Fibroblast of lung (primary cell): Measurements from ENCODE around the gene ZDHHC4. TPM values are rescaled to one million over a fixed set of nuclear protein-coding genes. Genes with fewer than 3 reads are reported as not detected.
"Not testable (repeated sequence)": the region's sequence is repeated elsewhere in the genome, so short reads cannot be mapped to it uniquely, and the experiment has no call there.

Experiments used
- DNase-seq, 2 donors: peaks; one replicate each; pipeline versions ENCODE4 v3.0.0 to v3.0.0-alpha.2; 2010; ENCODE audit warnings: low read depth in 2 of 2
- H2AFZ ChIP-seq: 2 replicates; pipeline ENCODE4 v1.5.1; 2012; ENCODE audit warnings: low read length, control low read depth, inconsistent platforms
- H3K27ac ChIP-seq: 2 replicates; pipeline ENCODE4 v1.5.1; 2011; ENCODE audit warnings: low read length, control low read depth; ENCODE audit not compliant: insufficient read depth
- H3K27me3 ChIP-seq: 2 replicates; pipeline ENCODE4 v1.5.1; 2011; ENCODE audit warnings: mild to moderate bottlenecking, low read length; ENCODE audit not compliant: control insufficient read depth, insufficient read depth
- H3K36me3 ChIP-seq: 2 replicates; pipeline ENCODE4 v1.5.1; 2011; ENCODE audit warnings: low read length; ENCODE audit not compliant: control insufficient read depth, insufficient read depth
- H3K4me1 ChIP-seq: 2 replicates; pipeline ENCODE4 v1.5.1; 2011; ENCODE audit warnings: low read length; ENCODE audit not compliant: control insufficient read depth, insufficient read depth; ENCODE audit errors: extremely low read depth
- H3K4me2 ChIP-seq: 2 replicates; pipeline ENCODE4 v1.5.1; 2011; ENCODE audit warnings: low read length, control low read depth; ENCODE audit not compliant: insufficient read depth; ENCODE audit errors: extremely low read depth
- H3K4me3 ChIP-seq, 4 experiments: fragments of 200-600 bp in 1 of 4; sonication (generic) in 1 of 4; replicated peaks in 1 of 4; 2 replicates each; pipeline ENCODE4 v1.5.1; 2011 to 2016; ENCODE audit warnings: low read length in 4 of 4, low read depth in 3 of 4, mild to moderate bottlenecking in 3 of 4, control low read depth in 2 of 4, inconsistent platforms in 1 of 4, mixed read lengths in 1 of 4; ENCODE audit not compliant: insufficient read depth in 1 of 4; ENCODE audit errors: control extremely low read depth in 1 of 4
- H3K79me2 ChIP-seq: 2 replicates; pipeline ENCODE4 v1.5.1; 2012; ENCODE audit warnings: mild to moderate bottlenecking, low read length, inconsistent platforms; ENCODE audit not compliant: control insufficient read depth, insufficient read depth
- H3K9ac ChIP-seq: 2 replicates; pipeline ENCODE4 v1.5.1; 2011; ENCODE audit warnings: mild to moderate bottlenecking, low read length, control low read depth; ENCODE audit not compliant: insufficient read depth
- H3K9me3 ChIP-seq: 2 replicates; pipeline ENCODE4 v1.5.1; 2012; ENCODE audit warnings: low read depth, low read length; ENCODE audit not compliant: control insufficient read depth, insufficient read depth
- H4K20me1 ChIP-seq: 2 replicates; pipeline ENCODE4 v1.5.1; 2011; ENCODE audit warnings: low read length; ENCODE audit not compliant: control insufficient read depth, insufficient read depth; ENCODE audit errors: extremely low read depth
- CTCF ChIP-seq, 2 donors: IDR thresholded peaks in 1 of 2; conservative IDR thresholded peaks in 1 of 2; 1 replicate in 1 of 2; 2 replicates in 1 of 2; pipeline ENCODE4 v1.5.1; 2011 to 2012; ENCODE audit warnings: low read length in 2 of 2, control low read depth in 1 of 2, inconsistent platforms in 1 of 2, low read depth in 1 of 2, mild to moderate bottlenecking in 1 of 2
- EZH2 ChIP-seq: IDR thresholded peaks from 2 replicates; pipeline ENCODE4 v1.5.1; 2012; ENCODE audit warnings: low read length, control low read depth, mild to moderate bottlenecking; ENCODE audit errors: missing control alignments
- polyA plus RNA-seq, 2 donors: library from polyadenylated mRNA; depleted of rRNA in 1 of 2; stranded (reverse) in 1 of 2; unstranded in 1 of 2; fragments of >200 nt; gene quantifications; 2 replicates each; pipeline ENCODE4 v1.2.1, GENCODE V29; 2011 to 2012; ENCODE audit warnings: missing spikeins in 1 of 2
- total RNA-seq: library from RNA; depleted of rRNA; stranded (reverse); fragments of >200 nt; gene quantifications from 2 replicates; pipeline ENCODE4 v1.2.1, GENCODE V29; 2014

Gene ZDHHC4
- total and polyA plus RNA-seq, 2 donors (not counting 1 experiment from before 2014, with no cell fraction given), result 65.2 to 89.5 TPM

- Histone ChIP-seq H3K36me3 (no peaks in the 10 kb centered on the region), H3K4me1 (no peaks in the 10 kb centered on the region), H3K4me3 (peak overlapping the region in 2 of 4 experiments; percentile 69 to 79), H3K27ac (no peak overlapping the region), H3K9ac (no peak overlapping the region), H4K20me1 (no peaks in the 10 kb centered on the region), H2AFZ (no peak overlapping the region), H3K9me3 (no peaks in the 10 kb centered on the region), H3K27me3 (no peaks in the 10 kb centered on the region), H3K79me2 (no peaks in the 10 kb centered on the region), H3K4me2 (peak overlapping the region; percentile 30)
- TF ChIP-seq EZH2 (no peak), CTCF (conservative IDR thresholded peaks at IDR 0.05 in 1 of 2, IDR thresholded peaks at IDR 0.05 in 1 of 2; ENCODE audit: low read depth in 1 of 2, low read length in 2 of 2) (no peak)
- DNase-seq, result no peak
These were observed 1.0 kb upstream of the ZDHHC4 start for GRCh38 chr7:6576024-6576866.

GRCh38 chr7:6576867-6577368, 336 bp upstream of the ZDHHC4 start:
- H3K27ac ChIP-seq, result peak overlapping the region; percentile 93
- peak overlapping the region; percentile 90 for H3K9ac ChIP-seq
- H3K4me3 ChIP-seq, result peak overlapping the region; percentile 70 to 87 (median 80)
- peak overlapping the region; percentile 34 for H3K4me2 ChIP-seq
- not testable (repeated sequence) for H3K9me3 ChIP-seq, H3K27me3 ChIP-seq, H3K79me2 ChIP-seq, H3K4me1 ChIP-seq, H4K20me1 ChIP-seq, H3K36me3 ChIP-seq, H2AFZ ChIP-seq
- peak in 1 of 2 donors; percentile 19 for DNase-seq

- H2AFZ ChIP-seq, result no peak overlapping the region
- H3K27me3 ChIP-seq, result no peaks in the 10 kb centered on the region
- H3K79me2 ChIP-seq, result no peaks in the 10 kb centered on the region
- TF ChIP-seq EZH2 (no peak), CTCF (conservative IDR thresholded peaks at IDR 0.05 in 1 of 2, IDR thresholded peaks at IDR 0.05 in 1 of 2; ENCODE audit: low read depth in 1 of 2, low read length in 2 of 2) (no peak)
- DNase-seq, result peak in 1 of 2 donors; percentile 7
- peaks cover 7% of the 10 kb centered on the region for H3K36me3 ChIP-seq
- H3K9ac ChIP-seq, result no peak overlapping the region
- no peaks in the 10 kb centered on the region for H4K20me1 ChIP-seq
- peak overlapping the region; percentile 42 for H3K4me2 ChIP-seq
- H3K4me1 ChIP-seq, result no peaks in the 10 kb centered on the region
- H3K9me3 ChIP-seq, result no peaks in the 10 kb centered on the region
- peak overlapping the region; percentile 93 for H3K27ac ChIP-seq
- H3K4me3 ChIP-seq, result peak overlapping the region in 3 of 4 experiments; percentile 79 to 87 (median 82)
These were observed 1.1 kb downstream of the ZDHHC4 start for GRCh38 chr7:6578114-6579084.
